Osteocyte (in vitro differentiated cells): Measurements from ENCODE around the gene TMEM106A. TPM values are rescaled to one million over a fixed set of nuclear protein-coding genes. Genes with fewer than 3 reads are reported as not detected.

Experiments
- DNase-seq: peaks from one replicate; pipeline ENCODE4 v3.0.0; 2021; ENCODE audit warnings: mixed read lengths; ENCODE audit not compliant: unreplicated experiment; ENCODE audit errors: extremely low spot score
- H3K27ac Mint-ChIP-seq: one replicate; pipeline ENCODE4 v1.8.0; 2021; ENCODE audit warnings: mild to moderate bottlenecking, mixed read lengths; ENCODE audit not compliant: unreplicated experiment
- H3K27me3 Mint-ChIP-seq: one replicate; pipeline ENCODE4 v1.8.0; 2021; ENCODE audit warnings: mixed read lengths; ENCODE audit not compliant: unreplicated experiment
- H3K36me3 Mint-ChIP-seq: one replicate; pipeline ENCODE4 v1.8.0; 2021; ENCODE audit warnings: mixed read lengths; ENCODE audit not compliant: unreplicated experiment
- H3K4me1 Mint-ChIP-seq: one replicate; pipeline ENCODE4 v1.8.0; 2021; ENCODE audit warnings: mixed read lengths; ENCODE audit not compliant: unreplicated experiment
- H3K4me3 Mint-ChIP-seq: one replicate; pipeline ENCODE4 v1.8.0; 2021; ENCODE audit warnings: mild to moderate bottlenecking, moderate library complexity, mixed read lengths; ENCODE audit not compliant: unreplicated experiment
- H3K9me3 Mint-ChIP-seq: one replicate; pipeline ENCODE4 v1.8.0; 2021; ENCODE audit warnings: mixed read lengths; ENCODE audit not compliant: unreplicated experiment
- CTCF ChIP-seq: fragments of 200-600 bp; sonication (generic); IDR thresholded peaks from 2 replicates; pipeline ENCODE4 v1.5.0; 2021; ENCODE audit warnings: antibody characterized with exemption, mild to moderate bottlenecking, moderate library complexity
- total RNA-seq: library from RNA; stranded (reverse); gene quantifications from 2 replicates; pipeline ENCODE4 v1.2.1, GENCODE V29; 2021

Gene TMEM106A
- total RNA-seq, 1 donor from 2014 or later, result 9.0 TPM

GRCh38 chr17:43170766-43171585 lies 40.7 kb upstream of the TMEM106A start, which contains the start of gene NBR1:
Gene NBR1 (plus strand): TSS chr17:43171214. CDS start chr17:43175800, 4,586 bp downstream.
- H3K27me3 Mint-ChIP-seq, result no peaks in the 10 kb centered on the region
- H3K27ac Mint-ChIP-seq, result no peak within 1 kb of the TSS
- H3K4me3 Mint-ChIP-seq, result no peak within 1 kb of the TSS
- H3K36me3 Mint-ChIP-seq, result peaks cover 14% of the 10 kb centered on the region
- TF ChIP-seq CTCF, result no peak
- no peaks in the 10 kb centered on the region for H3K9me3 Mint-ChIP-seq
- DNase-seq, result peak; percentile 97
- H3K4me1 Mint-ChIP-seq, result peaks cover 26% of the 10 kb centered on the region

DNA sequence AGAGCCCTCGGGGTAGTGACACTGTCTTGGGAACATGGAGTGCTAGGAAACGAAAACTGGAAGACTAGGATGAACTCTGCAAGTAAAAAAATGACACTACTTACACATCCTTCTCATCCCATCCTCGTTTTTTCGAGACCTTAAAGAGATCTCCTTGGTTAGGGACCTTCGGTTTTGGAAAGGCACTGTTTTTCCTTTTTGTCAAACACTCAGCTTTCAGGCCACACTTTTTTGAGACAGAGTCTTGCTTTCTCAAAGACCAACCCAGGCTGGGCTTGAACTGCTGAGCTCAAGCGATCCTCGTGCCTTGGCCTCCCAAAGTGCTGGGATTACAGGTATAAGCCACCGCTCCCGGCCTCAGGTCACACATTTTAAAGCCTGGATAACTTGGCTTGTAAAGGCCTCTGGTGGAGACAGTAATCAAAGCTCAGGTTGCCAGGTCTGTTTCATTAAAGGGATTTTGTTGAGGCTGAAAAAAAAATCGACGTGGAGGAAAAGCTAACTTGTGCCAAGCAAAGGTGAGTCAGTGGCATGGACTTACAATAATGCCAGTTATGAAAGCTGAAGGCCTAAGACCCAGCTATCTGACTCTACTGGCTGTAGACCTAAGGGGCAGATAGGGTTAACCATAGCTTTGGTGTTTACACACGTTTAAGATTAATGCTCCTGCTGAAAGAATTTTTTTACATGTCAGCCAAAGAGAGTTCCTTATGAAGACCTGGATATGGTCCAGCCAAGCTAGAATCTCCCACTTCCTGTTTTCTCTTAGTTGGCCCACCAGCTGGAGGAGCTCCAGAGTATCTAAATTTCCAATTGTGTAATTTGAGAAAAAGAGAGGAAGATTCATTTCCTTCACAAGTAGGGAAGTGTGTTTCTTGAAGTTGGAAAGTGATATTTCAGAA lies 39.8 kb upstream of the TMEM106A start:
- Mint-ChIP-seq H3K27me3 (no peaks in the 10 kb centered on the region), H3K9me3 (no peaks in the 10 kb centered on the region), H3K4me1 (peaks cover 35% of the 10 kb centered on the region), H3K27ac (no peak overlapping the region), H3K36me3 (peaks cover 17% of the 10 kb centered on the region), H3K4me3 (no peak overlapping the region)
- TF ChIP-seq CTCF, result peak; percentile 61
- DNase-seq, result peak; percentile 73

DNA sequence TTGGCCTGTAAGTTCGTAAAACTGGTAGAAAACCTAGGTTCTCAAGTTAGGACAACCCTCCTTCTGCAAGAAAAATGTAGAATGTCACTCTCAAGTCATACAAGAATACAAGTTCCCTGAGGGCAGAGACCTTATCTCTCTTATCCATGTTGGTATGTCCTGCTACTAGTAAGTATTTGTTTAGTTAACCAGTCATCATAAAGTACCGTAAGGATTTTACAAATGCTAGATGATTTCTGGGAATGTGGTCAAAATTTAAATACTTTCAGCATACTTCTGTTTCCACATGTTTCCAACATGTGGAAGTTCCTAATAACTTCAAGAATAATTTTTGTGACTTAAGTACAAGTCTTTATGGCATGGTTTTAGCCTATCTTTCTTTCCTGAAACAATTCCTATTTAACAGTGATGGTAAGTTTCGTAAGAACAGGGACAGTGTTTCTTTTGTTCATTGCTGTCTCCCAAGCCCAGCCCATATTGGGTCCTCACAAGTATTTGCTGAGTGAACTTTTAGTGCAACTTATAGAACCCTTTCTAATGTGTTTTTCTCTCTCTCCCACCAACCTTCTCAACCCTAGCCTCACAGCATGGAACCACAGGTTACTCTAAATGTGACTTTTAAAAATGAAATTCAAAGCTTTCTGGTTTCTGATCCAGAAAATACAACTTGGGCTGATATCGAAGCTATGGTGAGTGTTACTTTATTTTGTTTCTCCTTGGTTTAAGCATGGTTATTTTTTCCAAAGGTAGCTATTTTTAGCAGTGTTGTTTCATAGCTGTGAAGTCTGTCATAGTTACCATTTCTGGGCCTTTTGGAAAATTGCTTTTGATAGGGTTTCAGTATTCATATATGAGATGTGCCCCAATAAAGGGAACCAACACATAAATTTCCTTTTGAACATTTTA lies 36.2 kb upstream of the TMEM106A start:
- TF ChIP-seq CTCF, result no peak
- H3K27ac Mint-ChIP-seq, result peak overlapping the region; percentile 90
- peak overlapping the region; percentile 55 for H3K4me3 Mint-ChIP-seq
- peaks cover 26% of the 10 kb centered on the region for H3K36me3 Mint-ChIP-seq
- H3K9me3 Mint-ChIP-seq, result no peaks in the 10 kb centered on the region
- DNase-seq, result no peak
- peaks cover 37% of the 10 kb centered on the region for H3K4me1 Mint-ChIP-seq
- H3K27me3 Mint-ChIP-seq, result no peaks in the 10 kb centered on the region

- DNase-seq, result no peak
- Mint-ChIP-seq H3K36me3 (peaks cover 29% of the 10 kb centered on the region), H3K9me3 (no peaks in the 10 kb centered on the region)
These were observed 35.5 kb upstream of the TMEM106A start for GRCh38 chr17:43176119-43176570.

More at GRCh38 chr17:43176119-43176570, 35.5 kb upstream of the TMEM106A start:
- no peak overlapping the region for H3K4me3 Mint-ChIP-seq
- TF ChIP-seq CTCF, result no peak
- H3K4me1 Mint-ChIP-seq, result peaks cover 37% of the 10 kb centered on the region
- no peaks in the 10 kb centered on the region for H3K27me3 Mint-ChIP-seq
- peak overlapping the region; percentile 90 for H3K27ac Mint-ChIP-seq
